ENCODE data around the gene TDRD3. TPM values are rescaled to one million over a fixed set of nuclear protein-coding genes. Genes with fewer than 3 reads are reported as not detected.

TDRD3 gene
- polyA plus RNA-seq, 1 experiment: 3.9 TPM

DNA sequence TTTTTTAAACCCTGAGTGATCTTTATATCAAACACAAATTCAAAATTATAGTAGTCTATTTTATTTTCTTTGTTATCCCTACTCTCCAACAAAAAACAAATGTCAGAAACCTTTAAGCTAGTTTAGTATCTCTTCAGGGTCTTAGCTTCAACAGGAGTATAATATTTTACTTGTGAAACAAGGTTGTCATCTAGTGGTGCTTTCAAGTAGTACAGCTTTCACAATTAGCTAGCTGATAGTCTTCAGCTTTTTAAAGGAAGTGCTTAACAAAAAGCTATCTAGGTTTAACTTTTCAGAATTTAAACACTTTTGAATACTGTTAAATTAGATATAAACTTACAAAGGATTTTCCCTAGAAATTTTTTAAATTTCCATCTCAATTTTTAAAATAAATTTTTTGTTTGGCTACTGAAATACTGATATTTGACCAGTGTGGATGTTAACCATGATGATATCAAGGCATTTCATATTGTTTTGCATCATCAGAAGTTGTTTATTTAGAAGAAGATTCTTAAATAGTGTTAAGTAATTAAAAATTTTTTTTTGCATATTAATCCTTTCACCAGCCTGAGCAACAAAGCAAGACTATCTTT lies 34.2 kb downstream of the TDRD3 start:
- H3K4me3 ChIP-seq (ENCODE audit: low read depth, low read length): no peak overlapping the region
- TF ChIP-seq, protein P1, sequence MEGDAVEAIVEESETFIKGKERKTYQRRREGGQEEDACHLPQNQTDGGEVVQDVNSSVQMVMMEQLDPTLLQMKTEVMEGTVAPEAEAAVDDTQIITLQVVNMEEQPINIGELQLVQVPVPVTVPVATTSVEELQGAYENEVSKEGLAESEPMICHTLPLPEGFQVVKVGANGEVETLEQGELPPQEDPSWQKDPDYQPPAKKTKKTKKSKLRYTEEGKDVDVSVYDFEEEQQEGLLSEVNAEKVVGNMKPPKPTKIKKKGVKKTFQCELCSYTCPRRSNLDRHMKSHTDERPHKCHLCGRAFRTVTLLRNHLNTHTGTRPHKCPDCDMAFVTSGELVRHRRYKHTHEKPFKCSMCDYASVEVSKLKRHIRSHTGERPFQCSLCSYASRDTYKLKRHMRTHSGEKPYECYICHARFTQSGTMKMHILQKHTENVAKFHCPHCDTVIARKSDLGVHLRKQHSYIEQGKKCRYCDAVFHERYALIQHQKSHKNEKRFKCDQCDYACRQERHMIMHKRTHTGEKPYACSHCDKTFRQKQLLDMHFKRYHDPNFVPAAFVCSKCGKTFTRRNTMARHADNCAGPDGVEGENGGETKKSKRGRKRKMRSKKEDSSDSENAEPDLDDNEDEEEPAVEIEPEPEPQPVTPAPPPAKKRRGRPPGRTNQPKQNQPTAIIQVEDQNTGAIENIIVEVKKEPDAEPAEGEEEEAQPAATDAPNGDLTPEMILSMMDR (IDR thresholded peaks at IDR 0.05; ENCODE audit: insufficient read depth, low read depth, low read length): peak; percentile 83
- H3K27me3 ChIP-seq (ENCODE audit: control insufficient read depth, insufficient read depth, low read length): no peaks in the 10 kb centered on the region
- POLR2A ChIA-PET: no interaction called here
- no peaks in the 10 kb centered on the region for H3K36me3 ChIP-seq (ENCODE audit: control insufficient read depth, insufficient read depth, low read length)
- CTCF ChIA-PET: interaction anchor here (0.6 to 1.5 kb wide), 8 partner anchors 12 to 763 kb away, joined by 3 to 7 read pairs (median 4); partner anchors contain the start of gene TDRD3
- peak; percentile 19 for DNase-seq (ENCODE audit: low read depth)

DNA sequence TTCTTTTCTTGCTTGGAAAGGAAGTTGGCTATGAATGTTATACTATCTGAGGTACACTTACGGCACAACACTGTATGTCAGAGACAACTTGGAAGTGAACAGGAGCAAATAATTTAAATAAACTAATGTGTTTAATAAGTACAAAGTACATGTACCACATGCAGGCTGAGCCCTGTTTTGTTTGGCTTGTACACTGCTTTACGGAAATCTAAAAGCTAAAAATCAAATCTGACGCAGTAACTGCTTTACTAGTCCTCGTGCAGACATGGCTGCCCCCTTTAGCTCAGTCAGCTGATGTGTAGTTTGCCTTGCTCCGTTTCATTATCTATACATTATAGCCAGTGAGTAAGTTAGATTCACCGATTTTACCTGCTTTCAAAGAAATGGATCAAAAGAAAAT lies 36.5 kb downstream of the TDRD3 start:
- H3K36me3 ChIP-seq (ENCODE audit: control insufficient read depth, insufficient read depth, low read length): no peaks in the 10 kb centered on the region
- H3K27me3 ChIP-seq (ENCODE audit: control insufficient read depth, insufficient read depth, low read length): no peaks in the 10 kb centered on the region
- H3K4me3 ChIP-seq (ENCODE audit: low read depth, low read length): no peak overlapping the region
- no peak for DNase-seq (ENCODE audit: low read depth)
- ChIA-PET CTCF (no interaction called here), POLR2A (no interaction called here)
- TF ChIP-seq, protein P1 (IDR thresholded peaks at IDR 0.05; ENCODE audit: insufficient read depth, low read depth, low read length): no peak

DNA sequence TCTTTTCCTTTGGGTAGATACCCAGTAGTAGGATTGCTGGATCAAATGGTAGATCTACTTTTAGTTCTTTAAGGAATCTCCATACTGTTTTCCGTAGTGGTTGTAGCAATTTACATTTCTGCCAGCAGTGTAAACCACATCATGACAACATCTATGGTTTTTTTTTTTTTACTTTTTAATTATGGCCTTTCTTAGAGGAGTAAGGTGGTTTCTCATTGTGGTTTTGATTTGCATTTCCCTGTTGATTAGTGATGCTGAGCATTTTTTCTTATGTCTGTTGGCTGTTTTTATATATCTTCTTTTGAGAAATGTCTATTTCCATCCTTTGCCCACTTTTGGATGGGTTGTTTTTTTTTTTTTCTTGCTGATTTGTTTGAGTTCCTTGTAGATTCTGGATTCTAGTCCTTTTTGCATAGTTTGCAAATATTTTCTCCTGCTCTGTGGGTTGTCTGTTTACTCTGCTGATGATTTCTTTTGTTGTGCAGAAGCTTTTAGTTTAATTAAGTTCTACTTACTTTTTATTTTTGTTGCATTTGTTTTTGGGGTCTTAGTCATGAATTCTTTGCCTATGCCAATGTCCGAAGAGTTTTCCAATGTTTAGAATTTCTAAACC lies 38.8 kb downstream of the TDRD3 start:
- TF ChIP-seq, protein P1 (IDR thresholded peaks at IDR 0.05; ENCODE audit: insufficient read depth, low read depth, low read length): no peak
- Histone ChIP-seq H3K36me3 (ENCODE audit: control insufficient read depth, insufficient read depth, low read length) (no peaks in the 10 kb centered on the region), H3K27me3 (ENCODE audit: control insufficient read depth, insufficient read depth, low read length) (no peaks in the 10 kb centered on the region), H3K4me3 (ENCODE audit: low read depth, low read length) (no peak overlapping the region)
- ChIA-PET POLR2A (no interaction called here), CTCF (no interaction called here)
- DNase-seq (ENCODE audit: low read depth): no peak

DNA sequence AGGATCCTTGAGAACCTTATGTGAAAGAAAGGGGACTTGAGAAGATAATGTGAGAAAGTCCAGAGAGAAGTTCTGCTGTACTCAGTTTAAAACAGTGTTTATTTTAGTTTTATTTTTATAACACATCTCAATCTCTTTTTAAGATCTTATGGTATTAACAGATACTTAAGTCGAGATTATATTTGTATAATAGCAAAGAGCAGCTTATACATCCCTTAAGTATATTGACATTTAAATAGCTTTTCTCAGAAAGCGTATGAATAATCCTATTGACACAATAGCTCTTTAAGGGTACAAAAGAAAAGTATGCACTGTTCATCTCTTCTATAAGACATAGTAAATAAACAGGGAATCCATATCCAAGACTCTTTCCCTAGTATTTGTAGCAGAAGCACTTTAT lies 42.2 kb downstream of the TDRD3 start:
- CTCF ChIA-PET: interaction anchor here (0.9 kb wide), 1 partner anchor 21 kb away, joined by 3 read pairs; no protein-coding TSS in a partner anchor

DNA sequence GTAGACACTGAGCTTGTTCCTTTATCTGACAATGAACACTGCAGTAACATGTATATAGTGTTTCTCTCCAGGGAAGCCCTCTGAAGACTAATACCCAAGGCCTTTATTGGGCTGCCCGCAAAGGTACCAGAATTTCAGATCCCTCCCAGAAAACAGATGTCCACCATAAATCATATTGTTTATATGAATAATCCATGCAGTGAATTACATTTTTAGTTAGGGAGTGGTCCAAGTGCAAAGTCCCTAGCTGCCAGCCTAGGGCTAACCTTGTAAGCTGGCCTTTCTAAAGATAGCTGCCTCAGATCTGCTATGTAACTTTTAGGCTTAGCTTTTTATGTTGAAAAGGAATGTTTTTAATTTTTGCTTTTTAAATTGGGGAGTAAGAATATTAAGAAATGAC lies 44.7 kb downstream of the TDRD3 start:
- TF ChIP-seq, protein P1 (IDR thresholded peaks at IDR 0.05; ENCODE audit: insufficient read depth, low read depth, low read length): no peak

More for the DNA sequence above, 42.2 kb downstream of the TDRD3 start:
- POLR2A ChIA-PET: no interaction called here
- H3K36me3 ChIP-seq (ENCODE audit: control insufficient read depth, insufficient read depth, low read length): no peaks in the 10 kb centered on the region
- H3K27me3 ChIP-seq (ENCODE audit: control insufficient read depth, insufficient read depth, low read length): no peaks in the 10 kb centered on the region
- no peak for DNase-seq (ENCODE audit: low read depth)
- TF ChIP-seq, protein P1 (IDR thresholded peaks at IDR 0.05; ENCODE audit: insufficient read depth, low read depth, low read length): no peak
- H3K4me3 ChIP-seq (ENCODE audit: low read depth, low read length): no peak overlapping the region

More for the DNA sequence above, 44.7 kb downstream of the TDRD3 start:
- POLR2A ChIA-PET: interaction anchor here (0.5 kb wide), 1 partner anchor 9 kb away, joined by 3 read pairs; no protein-coding TSS in a partner anchor
- CTCF ChIA-PET: interaction anchor here (3.0 kb wide), 1 partner anchor 9 kb away, joined by 16 read pairs; no protein-coding TSS in a partner anchor
- H3K4me3 ChIP-seq (ENCODE audit: low read depth, low read length): no peak overlapping the region
- DNase-seq (ENCODE audit: low read depth): no peak
- no peaks in the 10 kb centered on the region for H3K36me3 ChIP-seq (ENCODE audit: control insufficient read depth, insufficient read depth, low read length)
- H3K27me3 ChIP-seq (ENCODE audit: control insufficient read depth, insufficient read depth, low read length): no peaks in the 10 kb centered on the region

Measured in BJ (cell line).